ENCODE measurements around the gene TPM4. TPM values are rescaled to one million over a fixed set of nuclear protein-coding genes. Genes with fewer than 3 reads are reported as not detected.

The TPM4 gene
- total RNA-seq, 1 donor from 2014 or later, result 619 TPM

GRCh38 chr19:16068696-16069259 lies 7.5 kb upstream of the TPM4 start:
- no peaks in the 10 kb centered on the region for H3K9me3 ChIP-seq
- intact Hi-C loops (cut with DNase I), result loop anchor here (5.0 to 10.0 kb wide), 3 partner anchors 129 to 254 kb away; partner anchors contain the start of genes AP1M1 and KLF2
- peaks cover 9 to 50% of the 10 kb centered on the region in 2 donors for H3K4me1 ChIP-seq
- peak overlapping the region; percentile 62 to 80 for H3K4me3 ChIP-seq
- peak overlapping the region; percentile 83 to 100 for H3K27ac ChIP-seq
- H3K27me3 ChIP-seq, result no peaks in the 10 kb centered on the region
- peaks cover 11 to 22% of the 10 kb centered on the region in 2 donors for H3K36me3 ChIP-seq
- no peak for DNase-seq (ENCODE audit: low spot score in 2 of 2)
- no peak for TF ChIP-seq CTCF (IDR thresholded peaks at IDR 0.05)

GRCh38 chr19:16069813-16070365 lies 6.4 kb upstream of the TPM4 start:
- Histone ChIP-seq H3K27me3 (no peaks in the 10 kb centered on the region), H3K36me3 (peaks cover 11 to 32% of the 10 kb centered on the region in 2 donors), H3K4me3 (peak overlapping the region; percentile 62 to 80), H3K9me3 (no peaks in the 10 kb centered on the region), H3K4me1 (peaks cover 9 to 44% of the 10 kb centered on the region in 2 donors), H3K27ac (peak overlapping the region; percentile 83 to 100)
- TF ChIP-seq CTCF (IDR thresholded peaks at IDR 0.05), result no peak
- DNase-seq (ENCODE audit: low spot score in 2 of 2), result peak in 1 of 2 donors; percentile 64
- intact Hi-C loops (cut with DNase I), result loop anchor here (5.0 to 10.0 kb wide), 3 partner anchors 127 to 252 kb away; partner anchors contain the start of genes AP1M1 and KLF2

- peaks cover 9 to 42% of the 10 kb centered on the region in 2 donors for H3K4me1 ChIP-seq
- DNase-seq (ENCODE audit: low spot score in 2 of 2), result peak; percentile 75 to 89
- peaks cover 11 to 32% of the 10 kb centered on the region in 2 donors for H3K36me3 ChIP-seq
- intact Hi-C loops (cut with DNase I), result no loop called here
- peak overlapping the region; percentile 62 to 80 for H3K4me3 ChIP-seq
- H3K9me3 ChIP-seq, result no peaks in the 10 kb centered on the region
- TF ChIP-seq CTCF (IDR thresholded peaks at IDR 0.05), result no peak
- H3K27me3 ChIP-seq, result no peaks in the 10 kb centered on the region
- peak overlapping the region; percentile 83 to 100 for H3K27ac ChIP-seq
These were observed 5.8 kb upstream of the TPM4 start for GRCh38 chr19:16070366-16070990.

GRCh38 chr19:16071072-16071691 lies 5.1 kb upstream of the TPM4 start:
- no peaks in the 10 kb centered on the region for H3K27me3 ChIP-seq
- peak overlapping the region; percentile 62 to 80 for H3K4me3 ChIP-seq
- no peak for TF ChIP-seq CTCF (IDR thresholded peaks at IDR 0.05)
- H3K9me3 ChIP-seq, result no peaks in the 10 kb centered on the region
- H3K36me3 ChIP-seq, result peaks cover 11 to 32% of the 10 kb centered on the region in 2 donors
- intact Hi-C loops (cut with DNase I), result no loop called here
- peak overlapping the region; percentile 83 to 100 for H3K27ac ChIP-seq
- peaks cover 9 to 36% of the 10 kb centered on the region in 2 donors for H3K4me1 ChIP-seq
- DNase-seq (ENCODE audit: low spot score in 2 of 2), result no peak

GRCh38 chr19:16073481-16073880 lies 2.8 kb upstream of the TPM4 start:
- no peak for TF ChIP-seq CTCF (IDR thresholded peaks at IDR 0.05)
- peak in 1 of 2 donors; percentile 71 for DNase-seq (ENCODE audit: low spot score in 2 of 2)
- Histone ChIP-seq H3K27me3 (no peaks in the 10 kb centered on the region), H3K27ac (peak overlapping the region; percentile 83 to 100), H3K9me3 (no peaks in the 10 kb centered on the region), H3K4me3 (no peak overlapping the region), H3K4me1 (peaks cover 9 to 30% of the 10 kb centered on the region in 2 donors), H3K36me3 (peaks cover 11 to 45% of the 10 kb centered on the region in 2 donors)
- intact Hi-C loops (cut with DNase I), result no loop called here
